Panc1 (cell line): ENCODE measurements around the gene GRK6.

ENCODE experiments used
- CTCF ChIP-seq: fragments of 450-650 bp; IDR thresholded peaks from 2 replicates; pipeline ENCODE4 v1.5.1; 2017; ENCODE audit warnings: mild to moderate bottlenecking
- POLR2AphosphoS5 ChIP-seq: IDR thresholded peaks from 2 replicates; pipeline ENCODE4 v1.6.1; 2012; ENCODE audit warnings: mild to moderate bottlenecking, low read depth, low read length, moderate library complexity
- REST ChIP-seq, 2 experiments: IDR thresholded peaks; 2 replicates each; pipeline ENCODE4 v1.6.1; 2011 to 2012; ENCODE audit warnings: low read depth in 2 of 2, control low read depth in 1 of 2, low read length in 1 of 2, mild to moderate bottlenecking in 1 of 2, moderate library complexity in 1 of 2; ENCODE audit not compliant: insufficient read depth in 1 of 2
- SIN3A ChIP-seq: IDR thresholded peaks from 2 replicates; pipeline ENCODE4 v1.6.1; 2012; ENCODE audit warnings: low read depth, mild to moderate bottlenecking, low read length, moderate library complexity, borderline replicate concordance; ENCODE audit not compliant: insufficient read depth
- TCF7L2 ChIP-seq: IDR thresholded peaks from 2 replicates; pipeline ENCODE4 v1.6.1; 2011; ENCODE audit warnings: mild to moderate bottlenecking, low read depth, low read length, inconsistent platforms

- TF ChIP-seq SIN3A = no peak
- TF ChIP-seq CTCF = no peak
- no peak for TF ChIP-seq TCF7L2
- no peak for TF ChIP-seq REST (IDR thresholded peaks at IDR 0.05; ENCODE audit: insufficient read depth in 1 of 2, low read depth in 2 of 2, low read length in 1 of 2)
- TF ChIP-seq POLR2AphosphoS5 = peak; percentile 40; the same call in 1 of the 2 replicates
These were observed 30.7 kb downstream of the GRK6 start for GRCh38 chr5:177456976-177457851.
